Activated CD4-positive, alpha-beta T cell treated with anti-CD3 and anti-CD28 coated beads, Interleukin-10, Interleukin-2, amounts not matched to agents 100 ng/mL and 50 ng/mL, durations not matched to agents 16 hours and 8 hours (primary cell): ENCODE results near the gene BLOC1S3.
"Not testable (repeated sequence)": the region's sequence is repeated elsewhere in the genome, so short reads cannot be mapped to it uniquely, and the experiment has no call there.

Experiments used
- DNase-seq: peaks from one replicate; pipeline ENCODE4 v3.0.0-alpha.2; 2020

The BLOC1S3 gene

DNA sequence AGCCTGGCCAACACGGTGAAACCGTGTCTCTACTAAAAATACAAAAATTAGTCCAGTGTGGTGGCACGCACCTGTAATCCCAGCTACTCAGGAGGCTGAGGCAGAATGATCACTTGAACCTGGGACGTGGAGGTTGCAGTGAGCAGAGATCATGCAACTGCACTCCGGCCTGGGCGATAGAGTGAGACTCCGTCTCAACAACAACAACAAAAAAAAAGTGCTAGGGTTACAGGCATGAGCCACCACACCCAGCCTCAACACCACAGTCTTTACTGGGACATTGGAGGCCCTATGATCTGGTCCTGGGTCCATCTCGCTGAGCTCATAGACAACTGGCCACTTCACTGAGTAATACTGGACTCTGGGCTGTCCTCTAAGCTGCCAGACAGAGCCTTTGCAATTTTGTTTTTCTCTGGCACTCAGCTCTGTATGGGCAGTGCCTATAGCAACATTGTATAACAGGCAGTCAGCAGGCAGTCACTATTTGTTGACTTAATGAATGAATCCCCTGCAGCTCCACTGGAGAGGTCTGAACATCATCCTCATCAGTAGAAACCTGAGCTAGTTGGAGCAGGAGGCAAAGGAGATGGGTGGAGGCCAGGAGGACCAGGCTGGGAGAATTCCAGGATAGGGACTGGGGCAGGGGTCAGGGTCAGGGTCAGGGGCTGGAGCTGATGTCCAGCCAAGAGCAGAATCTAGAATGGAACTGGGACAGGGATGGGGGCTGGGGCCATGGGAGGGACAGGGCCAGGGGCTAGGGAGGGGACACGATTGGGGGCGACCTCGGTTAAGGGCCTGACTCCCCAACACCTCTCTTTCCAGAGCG, 8.1 kb downstream of the BLOC1S3 start:
- no peak for DNase-seq

DNA sequence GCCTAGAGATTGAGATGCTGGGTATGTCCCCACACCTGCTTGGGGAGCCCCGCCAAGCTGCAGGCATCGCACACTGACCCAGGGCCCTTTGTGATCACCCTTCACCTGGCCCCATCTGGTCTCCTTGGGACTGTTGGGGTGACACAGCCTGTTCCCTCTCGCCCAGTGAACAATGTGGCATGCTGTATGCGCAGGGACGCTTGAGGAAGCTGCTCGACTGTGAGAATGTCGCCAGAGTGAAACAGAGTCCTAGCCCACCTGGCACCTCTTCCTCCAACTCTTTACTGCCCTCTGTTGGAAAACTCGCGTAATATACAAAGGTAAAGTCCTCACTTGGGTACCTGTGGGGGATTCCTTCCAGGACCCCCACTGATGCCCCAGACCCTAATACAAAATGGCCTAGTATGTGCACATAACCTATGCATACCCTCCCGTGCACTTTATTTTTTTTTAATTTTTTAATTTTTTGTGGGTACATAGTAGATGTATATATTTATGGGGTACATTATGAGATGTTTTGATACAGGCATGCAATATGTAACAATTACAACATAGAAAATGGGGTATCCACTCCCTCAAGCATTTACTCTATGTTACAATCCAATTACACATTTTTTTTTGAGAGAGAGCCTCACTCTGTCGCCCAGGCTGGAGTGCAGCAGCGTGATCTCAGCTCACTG, 9.0 kb downstream of the BLOC1S3 start:
- peak; percentile 60 for DNase-seq

DNA sequence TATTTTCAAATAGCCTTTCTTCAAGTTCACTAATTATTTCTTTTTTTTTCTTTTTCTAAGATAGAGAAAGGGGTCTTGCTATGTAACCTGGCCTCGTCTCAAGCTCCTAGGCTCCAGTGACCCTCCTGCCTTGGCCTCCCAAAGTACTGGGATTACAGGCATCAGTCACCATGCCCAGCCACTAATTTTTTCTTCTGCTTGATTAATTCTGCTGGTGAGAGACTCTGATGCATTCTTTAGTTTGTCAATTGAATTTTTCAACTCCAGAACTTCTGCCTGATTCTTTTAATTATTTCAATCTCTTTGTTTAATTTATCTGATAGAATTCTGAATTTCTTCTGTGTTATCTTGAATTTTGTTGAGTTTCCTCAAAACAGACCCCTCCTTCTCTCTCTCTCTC, 11.4 kb downstream of the BLOC1S3 start:
- no peak for DNase-seq

DNA sequence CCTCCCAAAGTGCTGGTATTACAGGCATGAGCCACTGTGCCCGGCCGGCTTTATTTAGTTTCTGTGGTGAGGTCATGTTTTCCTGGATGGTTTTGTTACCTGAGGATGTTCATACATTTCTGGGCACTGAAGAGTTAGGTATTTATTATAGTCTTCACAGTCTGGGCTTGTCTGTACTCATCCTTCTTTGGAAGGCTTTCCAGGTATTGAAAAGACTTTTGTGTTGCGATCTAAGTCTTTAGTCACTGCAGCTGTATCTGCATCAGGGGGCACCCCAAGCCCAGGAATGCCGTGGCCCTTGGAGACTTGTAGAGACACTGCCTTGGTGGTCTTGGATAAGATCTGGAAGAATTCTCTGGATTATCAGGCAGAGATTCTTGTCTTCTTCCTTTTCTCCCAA, 12.8 kb downstream of the BLOC1S3 start:
- DNase-seq: no peak

DNA sequence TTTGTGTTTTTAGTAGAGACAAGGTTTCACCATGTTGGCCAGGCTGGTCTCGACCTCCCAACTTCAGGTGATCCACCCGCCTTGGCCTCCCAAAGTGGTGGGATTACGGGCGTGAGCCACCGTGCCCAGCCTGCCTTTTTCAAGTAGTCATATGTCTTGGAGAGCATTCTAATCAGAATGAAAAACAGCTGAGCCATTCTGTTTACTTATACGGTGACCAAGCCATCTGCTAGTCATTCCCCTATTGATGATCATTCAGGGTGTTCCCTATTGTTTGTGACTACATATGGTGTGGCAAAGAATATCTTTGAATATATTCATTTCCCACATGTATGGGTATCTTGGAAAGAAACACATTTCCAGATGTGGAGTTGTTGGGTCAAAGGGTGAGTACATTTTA, 17.2 kb downstream of the BLOC1S3 start:
- no peak for DNase-seq

DNA sequence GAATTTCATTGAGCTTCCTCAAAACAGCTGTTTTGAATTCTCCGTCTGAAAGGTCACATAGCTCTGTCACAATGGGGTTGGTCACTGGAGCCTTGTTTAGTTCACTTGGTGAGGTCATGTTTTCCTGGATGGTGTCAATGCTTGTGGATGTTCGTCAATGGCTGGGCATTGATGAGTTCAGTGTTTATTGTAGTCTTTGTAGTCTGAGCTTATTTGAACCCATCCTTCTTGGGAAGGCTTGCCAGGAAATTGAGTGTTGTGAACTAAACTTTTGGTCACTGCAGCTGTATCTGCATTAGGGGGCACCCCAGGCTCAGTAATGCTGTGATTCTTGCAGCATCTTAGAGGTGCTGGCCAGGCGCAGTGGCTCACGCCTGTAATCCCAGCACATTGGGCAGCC, 22.0 kb downstream of the BLOC1S3 start:
- no peak for DNase-seq

DNA sequence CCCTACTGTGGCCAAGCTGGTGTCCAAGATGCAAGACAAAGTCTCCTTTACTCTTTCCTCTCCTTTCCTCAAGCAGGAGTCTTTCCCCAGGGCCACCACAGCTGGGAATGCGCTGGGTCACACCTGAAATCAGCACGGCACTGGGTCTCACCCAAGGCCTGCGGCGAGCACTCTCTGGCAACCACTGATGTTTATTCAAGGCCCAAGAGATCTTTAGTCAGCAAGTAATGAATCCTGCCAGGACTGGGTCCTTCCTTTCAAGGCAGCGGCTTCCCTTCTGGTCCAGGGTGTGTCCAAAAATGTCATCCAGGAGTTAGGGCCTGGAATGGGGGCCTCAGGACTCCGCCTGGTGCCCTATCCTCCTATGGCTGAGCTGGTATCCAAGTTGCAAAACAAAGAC, 24.1 kb downstream of the BLOC1S3 start:
- DNase-seq: no peak

DNA sequence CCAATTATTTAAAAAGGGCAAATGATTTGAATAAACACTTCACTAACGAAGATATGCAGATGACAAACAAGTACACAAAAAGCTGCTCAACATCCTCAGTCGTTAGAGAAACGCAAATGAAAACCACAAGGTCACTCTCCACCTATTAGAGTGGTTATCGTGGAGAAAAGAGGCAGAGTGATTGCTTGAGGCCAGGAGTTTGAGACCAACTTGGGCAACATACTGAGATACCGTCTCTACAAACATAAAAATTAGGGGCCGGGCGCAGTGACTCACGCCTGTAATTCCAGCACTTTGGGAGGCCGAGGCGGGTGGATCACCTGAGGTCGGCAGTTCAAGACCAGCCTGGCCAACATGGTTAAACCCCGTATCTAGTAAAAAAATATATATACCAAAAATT, 27.2 kb downstream of the BLOC1S3 start:
- DNase-seq: no peak

DNA sequence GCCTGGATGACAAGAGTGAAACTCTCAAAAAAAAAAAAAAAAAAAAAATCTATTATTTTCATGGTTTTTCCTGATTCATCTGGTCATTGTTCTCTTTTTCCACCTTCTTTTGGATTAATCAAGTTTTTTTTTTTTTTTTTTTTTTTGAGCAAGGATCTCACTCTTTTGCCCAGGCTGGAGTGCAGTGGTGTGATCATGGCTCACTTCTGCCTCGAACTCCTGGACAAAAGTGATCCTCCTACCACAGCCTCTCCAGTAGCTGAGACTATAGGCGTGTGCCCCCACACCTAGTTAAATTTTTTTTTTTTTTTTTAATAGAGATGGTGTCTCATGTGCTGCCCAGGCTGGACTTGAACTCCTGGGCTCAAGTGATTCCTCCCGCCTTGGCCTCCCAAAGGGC, 27.7 kb downstream of the BLOC1S3 start:
- DNase-seq: no peak

DNA sequence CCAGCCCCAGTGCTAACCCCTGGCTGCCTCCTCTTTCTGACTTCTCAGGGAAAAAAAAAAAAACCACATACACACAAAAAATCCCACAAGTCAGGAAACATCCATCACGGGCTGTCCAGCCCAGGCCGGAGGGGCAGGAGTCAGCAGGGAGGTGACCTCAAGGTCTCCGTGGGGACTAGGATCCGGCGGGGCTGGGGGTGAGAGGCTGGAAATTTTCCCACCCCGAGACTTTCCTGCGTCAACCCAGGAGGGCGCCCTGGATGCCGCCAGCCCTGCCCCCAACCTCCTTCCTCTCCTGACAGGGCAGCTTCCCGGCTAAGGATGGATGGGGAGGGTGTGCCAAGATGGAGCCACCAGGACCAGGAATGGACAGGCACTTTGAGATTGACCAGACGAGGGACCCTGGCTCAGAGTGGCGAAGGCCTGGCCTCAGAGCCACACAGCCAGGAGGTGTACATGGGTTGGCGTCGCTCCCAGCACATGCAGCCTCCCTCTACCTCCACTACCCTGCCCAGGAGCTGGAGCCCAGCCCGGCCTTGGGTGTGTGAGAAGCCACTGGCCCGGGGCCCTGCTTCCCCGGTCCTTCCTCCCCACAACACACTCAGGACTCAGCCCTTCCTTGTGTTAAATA, 33.3 kb downstream of the BLOC1S3 start:
- DNase-seq: no peak

DNA sequence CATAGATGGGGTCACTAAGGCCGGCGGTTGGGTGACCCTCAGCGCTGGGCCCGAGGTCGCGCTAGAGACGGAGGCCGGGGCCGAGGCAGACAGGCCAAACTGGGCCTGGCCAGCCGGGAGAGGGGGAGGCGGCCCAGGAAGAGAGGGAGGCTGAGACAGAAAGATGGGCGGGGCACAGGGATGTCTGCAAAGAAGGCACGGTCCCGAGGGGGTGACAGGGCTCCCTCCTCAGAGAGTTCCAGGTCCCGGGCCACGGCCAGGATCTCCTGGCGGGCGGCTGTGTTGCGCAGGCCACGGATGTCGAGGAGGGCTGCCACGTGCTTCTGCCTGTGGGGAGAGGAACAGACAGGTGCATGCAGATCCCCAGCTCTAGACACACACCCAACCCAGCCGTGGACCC, 34.4 kb downstream of the BLOC1S3 start:
- DNase-seq: no peak

DNA sequence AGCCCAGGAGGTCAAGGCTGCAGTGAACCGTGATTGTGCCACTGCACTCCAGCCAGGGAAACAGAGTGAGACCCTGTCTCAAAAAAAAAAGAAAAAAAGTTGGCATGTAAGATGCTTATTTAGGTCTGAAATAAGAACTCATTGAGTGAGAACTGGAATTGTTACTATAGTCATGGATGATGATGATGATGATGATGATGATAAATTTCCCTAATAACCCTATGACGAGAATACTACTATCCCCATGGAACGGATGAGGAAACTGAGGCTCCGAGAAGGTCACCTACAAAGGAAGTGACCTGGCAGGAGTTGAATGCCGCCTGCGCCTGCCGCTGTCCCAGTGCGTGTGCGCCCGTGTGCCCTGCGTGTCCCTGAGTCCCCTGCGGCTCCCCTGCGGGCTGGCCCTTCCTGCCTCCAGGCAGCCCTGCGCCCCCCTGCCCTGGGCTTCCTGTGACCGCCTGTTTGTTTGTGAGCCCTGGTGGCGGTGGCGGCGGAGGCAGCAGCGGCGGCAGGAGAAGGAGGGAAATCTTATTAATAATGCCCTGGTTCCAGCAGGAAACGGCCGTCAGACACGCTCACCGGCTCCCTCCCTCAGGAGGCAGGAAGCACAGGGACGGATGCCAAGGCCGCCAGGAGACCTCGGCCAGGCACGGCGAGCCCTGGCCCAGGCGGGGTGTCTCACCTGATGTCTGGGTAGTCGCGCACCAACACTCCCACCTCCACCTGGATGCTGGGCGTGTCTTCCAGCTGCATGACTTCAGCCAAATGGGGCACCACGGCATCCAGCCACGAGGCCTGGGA, 37.0 kb downstream of the BLOC1S3 start:
- no peak for DNase-seq

DNA sequence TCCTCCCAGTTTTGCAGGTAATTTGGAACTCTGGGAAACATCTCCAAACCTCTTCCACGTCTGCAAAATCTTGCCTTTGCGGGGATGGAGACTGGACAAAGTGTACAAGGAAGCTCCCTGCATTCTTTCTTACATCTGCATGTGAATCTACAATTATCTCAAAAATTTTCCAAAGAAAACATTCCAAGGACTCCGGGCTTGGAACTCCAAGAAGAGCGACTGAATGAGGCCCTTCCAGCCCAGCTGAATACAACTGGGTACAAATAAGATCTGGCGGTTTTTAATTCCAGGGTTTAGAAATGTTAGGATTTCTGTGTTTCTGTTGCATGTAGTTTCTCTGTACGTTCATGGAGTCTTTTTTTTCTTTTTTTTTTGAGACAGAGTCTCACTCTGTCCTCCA, 38.1 kb downstream of the BLOC1S3 start:
- no peak for DNase-seq

DNA sequence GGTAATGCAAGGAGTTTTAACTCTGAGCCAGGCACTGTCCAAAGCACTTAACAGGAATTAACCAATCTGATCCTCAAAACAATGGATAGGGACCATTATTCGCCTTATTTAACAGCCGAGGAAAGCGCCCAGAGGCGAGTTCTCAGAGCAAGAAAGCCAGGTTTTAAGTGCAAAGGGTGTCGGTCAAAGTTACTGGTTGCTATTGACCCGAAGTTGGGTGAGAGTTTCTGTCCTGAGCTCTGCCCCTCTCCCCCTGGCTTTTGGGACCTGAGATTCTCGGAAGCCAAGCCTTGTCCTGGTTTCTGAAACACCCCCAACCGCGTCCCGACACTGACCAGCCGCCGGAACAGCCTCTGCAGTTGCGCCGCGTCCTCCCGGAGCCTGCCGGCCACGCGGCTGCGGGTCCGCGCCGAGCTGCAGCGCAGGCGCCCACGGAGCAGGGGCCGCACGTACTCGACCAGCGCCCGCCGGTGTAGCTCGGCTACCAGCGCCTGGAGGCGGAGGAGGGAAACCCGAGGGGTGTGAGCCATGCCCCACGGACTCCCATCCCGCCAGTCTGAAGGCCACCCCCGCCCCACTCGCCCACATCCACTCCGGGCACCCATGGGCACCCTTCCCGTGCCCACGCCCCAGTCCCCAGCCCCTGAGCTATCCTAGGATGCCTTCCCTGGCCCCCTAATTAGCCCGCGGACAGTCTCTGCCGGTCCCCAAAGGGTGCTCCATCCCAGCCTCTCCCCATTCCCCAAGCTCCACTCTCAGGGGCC, 38.8 kb downstream of the BLOC1S3 start:
- no peak for DNase-seq

DNA sequence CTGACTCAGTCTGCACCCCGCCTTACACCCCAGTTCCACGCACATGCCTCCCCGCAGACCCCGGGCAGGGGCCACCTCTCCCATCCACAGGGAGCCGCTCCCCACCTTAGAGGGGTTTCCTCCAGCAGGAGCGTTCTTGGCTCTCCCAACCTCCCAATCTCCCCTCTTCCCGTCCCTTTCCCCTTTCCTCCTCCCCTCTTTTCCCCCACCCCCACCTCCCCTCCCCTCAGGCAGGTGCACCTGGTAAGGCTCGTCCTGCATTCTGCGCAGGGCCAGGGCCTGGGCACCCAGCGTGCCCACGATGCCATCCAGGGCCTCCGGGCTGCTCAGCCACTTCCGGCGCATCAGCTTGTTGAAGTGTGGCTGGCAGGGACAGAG, 39.4 kb downstream of the BLOC1S3 start:
- no peak for DNase-seq

DNA sequence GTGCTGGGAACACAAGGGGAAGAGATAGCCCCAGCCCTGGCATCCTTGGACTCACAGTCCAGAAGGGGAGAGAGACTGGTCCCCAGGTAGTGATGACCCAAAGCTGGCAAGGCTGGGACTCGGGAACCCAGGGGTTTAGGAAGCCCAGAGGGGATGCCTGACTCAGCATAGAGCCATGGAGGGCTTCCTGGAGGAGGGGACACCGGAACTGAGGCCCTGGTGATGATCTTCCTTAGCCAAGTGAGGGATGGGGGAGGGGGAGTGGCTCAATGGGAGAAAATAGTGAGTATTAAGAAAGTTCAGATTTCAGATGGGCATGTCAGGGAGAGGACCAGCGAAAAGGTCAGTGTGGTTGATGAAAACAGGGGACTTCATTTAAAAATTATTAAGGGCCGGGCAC, 39.8 kb downstream of the BLOC1S3 start:
- no peak for DNase-seq

DNA sequence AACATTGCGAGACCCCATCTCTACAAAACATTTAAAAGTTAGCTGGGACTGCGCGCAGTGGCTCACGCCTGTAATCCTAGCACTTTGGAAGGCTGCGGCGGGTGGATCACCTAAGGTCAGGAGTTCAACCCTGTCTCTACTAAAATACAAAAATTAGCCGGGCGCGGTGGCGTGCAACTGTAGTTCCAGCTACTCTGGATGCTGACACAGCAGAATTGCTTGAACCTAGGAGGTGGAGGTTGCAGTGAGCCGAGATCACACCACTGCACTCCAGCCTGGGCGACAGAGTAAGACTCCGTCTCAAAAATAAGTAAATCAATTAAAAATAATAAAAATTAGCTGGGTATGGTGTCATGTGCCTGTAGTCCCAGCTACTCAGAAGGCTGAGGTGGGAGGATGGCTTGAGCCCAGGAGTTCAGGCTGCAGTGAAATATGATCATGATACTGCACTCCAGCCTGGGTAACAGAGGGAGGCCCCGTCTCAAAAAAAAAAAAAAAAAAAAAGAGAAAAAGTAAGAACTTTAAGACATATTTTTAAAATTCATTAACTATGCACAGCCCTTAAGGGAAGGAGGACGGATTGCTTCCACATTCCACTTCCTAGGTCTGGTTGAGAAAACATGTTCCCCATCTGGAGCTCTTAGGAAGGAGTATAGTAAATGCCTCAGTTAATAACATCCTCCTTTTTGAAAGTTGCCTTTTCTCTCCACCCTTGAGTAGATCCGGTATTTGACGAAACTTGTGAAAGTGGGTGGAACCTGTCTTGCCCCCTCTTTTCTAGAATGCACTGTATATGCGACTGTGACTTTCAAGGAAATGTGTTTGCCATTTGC, 40.5 kb downstream of the BLOC1S3 start:
- no peak for DNase-seq

DNA sequence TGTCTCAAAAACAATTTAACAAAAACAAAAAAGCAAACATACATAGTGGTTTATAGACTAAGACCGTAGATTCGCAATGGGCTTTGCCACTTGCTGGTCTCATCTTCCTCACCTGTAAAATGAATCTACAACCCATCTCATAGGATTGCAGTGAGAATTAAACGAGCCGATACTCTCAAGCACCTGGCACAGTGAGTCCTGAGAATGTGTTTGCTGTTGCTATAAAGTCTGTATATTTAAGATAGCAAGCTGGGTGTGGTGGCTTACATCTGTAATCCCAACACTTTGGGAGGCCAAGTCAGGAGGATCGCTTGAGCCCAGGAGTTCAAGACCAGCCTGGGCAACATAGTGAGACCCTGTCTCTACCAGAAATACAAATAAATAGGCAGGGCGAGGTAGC, 44.1 kb downstream of the BLOC1S3 start:
- DNase-seq: no peak

DNA sequence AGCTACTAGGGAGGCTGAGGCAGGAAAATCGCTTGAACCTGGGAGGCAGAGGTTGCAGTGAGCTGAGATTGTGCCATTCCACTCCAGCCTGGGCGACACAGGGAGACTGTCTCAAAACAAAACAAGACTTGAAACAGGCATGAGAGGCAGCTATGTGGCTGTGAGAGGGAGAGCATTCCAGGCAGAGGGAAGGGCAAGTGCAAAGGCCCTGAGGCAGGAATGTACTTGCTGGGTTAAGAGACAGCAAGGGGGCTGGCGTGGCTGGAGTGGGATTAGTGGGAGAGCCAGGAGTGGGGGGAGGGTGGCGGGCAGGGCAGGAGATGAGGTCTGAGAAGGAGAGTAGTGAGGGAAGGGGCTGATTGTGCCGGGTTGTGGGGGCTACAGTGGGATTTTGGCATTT, 45.3 kb downstream of the BLOC1S3 start:
- DNase-seq: no peak

DNA sequence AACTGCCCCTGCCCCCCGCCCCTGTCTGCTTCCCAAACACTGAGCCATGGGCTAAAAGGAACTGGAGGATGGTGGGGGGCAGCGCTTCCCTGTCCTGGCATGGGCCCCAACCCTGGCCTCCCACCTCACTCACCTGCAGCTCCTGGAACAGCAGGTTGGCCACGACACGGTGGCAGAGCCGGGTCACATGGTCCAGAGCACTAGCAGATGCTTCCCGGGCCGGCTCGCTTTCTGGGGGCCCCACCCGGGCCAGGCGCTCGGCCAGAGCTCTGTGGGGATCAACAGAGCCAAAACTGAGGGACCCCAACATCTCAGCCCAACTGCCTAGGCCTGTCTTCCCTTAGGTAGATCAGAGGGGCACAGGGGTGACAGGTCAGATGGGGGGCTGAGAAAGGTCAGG, 46.1 kb downstream of the BLOC1S3 start:
- DNase-seq: no peak

DNA sequence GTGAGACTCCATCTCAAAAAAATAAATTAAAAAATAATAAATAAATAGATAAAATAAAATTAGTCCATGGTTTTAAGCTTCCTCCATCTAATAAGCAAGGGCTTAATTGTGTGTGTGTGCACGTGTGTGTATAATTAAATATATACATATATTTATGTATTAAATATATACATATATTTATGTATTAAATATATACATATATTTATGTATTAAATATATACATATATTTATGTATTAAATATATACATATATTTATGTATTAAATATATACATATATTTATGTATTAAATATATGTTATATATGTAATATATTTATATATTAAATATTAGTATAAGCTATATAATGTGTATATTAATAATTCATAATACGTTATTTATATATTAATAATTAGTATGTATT, 50.5 kb downstream of the BLOC1S3 start:
- not testable (repeated sequence) for DNase-seq
